HL-60/S4 treated with retinoic acid at 250 ng/mL for 4 days and 3 days (cell line): ENCODE results near the gene MYO18B.

ENCODE experiments used
- in situ Hi-C: fragments of 300-500 bp; cut with MboI; formaldehyde crosslinking; loops from 2 replicates; pipeline ENCODE4 v1.7.0; 2022; ENCODE audit warnings: low sequenced_read_pairs

MYO18B gene

DNA sequence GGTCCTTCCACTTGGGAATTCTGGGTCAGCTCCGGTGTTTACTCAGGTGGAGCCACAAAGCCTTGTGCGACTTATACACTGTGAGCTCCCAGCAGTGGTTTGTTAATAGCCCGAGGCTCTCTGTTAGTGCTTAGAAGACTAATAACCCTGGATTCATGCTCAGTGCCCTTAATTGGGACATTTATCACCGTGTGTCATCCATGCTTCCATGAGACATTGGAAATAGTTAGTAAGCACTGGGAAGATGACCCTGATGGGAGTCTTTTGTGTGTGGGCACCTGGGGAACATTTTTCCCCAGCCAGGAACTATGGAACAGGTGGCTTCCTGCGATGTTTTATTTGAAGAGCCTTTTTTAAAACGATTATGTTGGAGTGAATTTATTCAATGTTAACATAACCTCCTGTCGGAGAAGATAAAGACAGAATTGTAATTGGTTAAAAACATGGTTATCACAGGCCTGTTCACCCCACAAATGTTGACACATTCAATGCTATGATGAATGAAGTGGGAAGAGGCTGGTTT lies 188.9 kb downstream of the MYO18B start:
- in situ Hi-C loops, result no loop called here

DNA sequence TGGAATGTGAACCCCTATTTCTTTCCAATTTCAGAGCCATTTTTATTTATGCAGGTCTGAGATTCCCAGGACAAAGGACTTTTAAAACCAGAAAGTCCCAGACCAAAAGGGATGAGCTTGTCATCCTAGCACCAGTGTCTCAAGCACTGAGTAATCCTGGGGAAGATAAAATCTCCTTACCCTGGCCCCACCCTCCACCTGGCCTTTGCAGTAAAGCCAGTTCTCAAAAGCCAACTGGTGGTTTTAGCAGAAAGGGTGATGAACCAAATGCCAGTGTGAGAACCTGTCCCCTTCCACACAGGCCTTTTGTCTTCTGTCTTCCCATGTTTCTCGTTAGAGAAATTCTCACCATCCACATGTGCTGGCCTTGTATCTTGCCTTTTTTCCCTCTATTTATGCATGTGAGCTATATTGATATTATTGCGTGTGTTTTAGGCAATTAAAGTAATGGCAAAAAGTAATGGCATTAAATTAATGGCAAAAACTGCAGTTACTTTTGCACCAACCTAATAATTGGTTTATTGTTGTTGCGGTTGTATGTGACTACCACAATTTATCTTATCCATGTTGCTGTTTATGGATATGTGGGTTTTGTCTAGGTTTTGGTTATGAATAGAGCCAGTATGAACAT lies 191.3 kb downstream of the MYO18B start:
- in situ Hi-C loops, result no loop called here

DNA sequence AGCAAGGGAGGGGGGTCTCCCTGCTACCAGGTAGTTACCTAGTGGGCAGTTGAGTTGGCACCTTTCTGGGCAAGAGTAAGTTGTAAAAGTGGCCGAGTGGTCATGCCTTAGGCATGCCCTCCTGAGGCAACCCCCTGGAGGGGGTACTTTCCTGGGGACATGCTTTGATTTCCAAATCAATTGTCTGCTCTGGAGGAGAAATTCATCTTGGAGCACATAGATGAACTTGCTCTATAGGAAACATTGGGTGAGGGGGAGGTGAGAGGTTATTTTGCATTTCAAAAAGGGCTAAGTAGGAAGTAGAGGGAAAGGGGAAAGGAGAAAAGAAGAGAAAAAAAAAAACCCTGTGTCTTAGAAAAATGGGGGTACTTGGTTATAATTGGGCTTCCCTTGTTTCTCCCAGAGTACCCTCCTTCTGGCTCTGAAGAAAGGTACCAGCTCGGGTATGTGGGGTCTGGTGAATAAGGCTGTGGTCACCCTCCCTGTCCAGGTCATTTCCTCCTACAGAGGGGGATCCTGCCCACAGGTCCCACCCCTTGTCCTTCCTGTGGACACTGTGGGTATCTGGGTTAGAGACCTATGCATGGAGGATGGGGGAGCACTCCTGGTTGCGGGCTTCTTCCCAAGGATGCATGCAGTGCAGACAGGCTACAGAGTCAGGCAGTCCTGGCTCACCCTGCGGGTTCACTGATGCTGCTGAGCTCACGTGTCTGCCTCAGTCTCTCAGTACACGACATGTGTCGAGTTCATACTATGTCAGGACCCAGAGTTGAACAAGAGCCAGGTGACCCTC lies 193.5 kb downstream of the MYO18B start:
- in situ Hi-C loops, result no loop called here

- in situ Hi-C loops, result no loop called here
These were observed 196.2 kb downstream of the MYO18B start for GRCh38 chr22:25938151-25938550.

DNA sequence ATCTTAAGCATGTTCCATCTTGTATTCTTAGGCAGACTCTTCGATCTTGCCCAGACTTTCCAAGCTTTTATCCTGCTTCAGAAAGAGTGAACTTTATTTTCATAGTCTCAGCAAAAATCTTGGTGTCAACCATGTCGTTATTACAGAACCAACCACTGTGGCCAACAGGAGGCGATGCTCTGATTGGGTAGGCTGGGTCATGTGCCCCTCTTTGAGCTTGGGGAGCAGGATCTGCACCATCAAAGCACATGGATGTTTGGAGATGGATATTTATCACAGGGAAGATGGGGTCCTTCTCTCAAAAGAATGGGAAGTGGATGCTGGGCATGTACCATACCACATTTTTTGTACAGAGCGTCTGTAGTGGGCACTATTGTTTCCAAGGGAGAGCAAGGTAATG lies 197.4 kb downstream of the MYO18B start:
- in situ Hi-C loops, result no loop called here

- in situ Hi-C loops, result no loop called here
These were observed 198.5 kb downstream of the MYO18B start for GRCh38 chr22:25940479-25940878.

DNA sequence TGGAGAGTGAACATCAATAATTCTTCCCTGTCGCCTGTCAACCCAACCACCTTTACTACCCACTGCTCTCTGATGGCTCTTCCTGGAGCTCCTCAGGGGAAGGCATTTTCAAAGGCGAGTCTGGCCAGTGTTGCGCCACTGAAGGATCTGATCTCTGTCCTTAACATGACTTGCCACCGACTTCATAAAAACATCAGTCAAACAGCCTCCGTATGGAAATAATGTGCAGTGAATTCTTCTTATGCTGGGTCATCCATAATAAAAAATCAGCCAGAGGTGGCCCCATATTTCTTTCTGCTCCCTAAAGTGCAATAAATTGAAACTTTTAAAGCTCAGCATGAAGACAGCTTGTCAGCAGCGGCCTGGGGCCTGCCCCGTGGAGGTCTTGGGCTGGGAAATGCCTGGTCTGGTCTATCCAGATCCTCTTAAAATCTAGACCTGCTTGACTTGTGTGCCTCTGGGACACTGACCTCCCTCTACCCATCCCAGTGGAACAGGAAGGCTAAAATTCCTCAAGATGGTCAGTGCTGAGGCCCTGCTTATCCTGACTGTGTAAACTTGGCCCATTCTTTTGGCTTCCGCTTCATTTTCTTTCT lies 199.5 kb downstream of the MYO18B start:
- in situ Hi-C loops, result no loop called here

- in situ Hi-C loops, result no loop called here
These were observed 200.3 kb downstream of the MYO18B start for GRCh38 chr22:25942115-25942855.

- in situ Hi-C loops, result no loop called here
These were observed 200.9 kb downstream of the MYO18B start for GRCh38 chr22:25942856-25943411.

- in situ Hi-C loops, result no loop called here
These were observed 208.1 kb downstream of the MYO18B start for GRCh38 chr22:25950111-25950510.

GRCh38 chr22:25953276-25953675 lies 211.3 kb downstream of the MYO18B start:
- in situ Hi-C loops, result no loop called here

DNA sequence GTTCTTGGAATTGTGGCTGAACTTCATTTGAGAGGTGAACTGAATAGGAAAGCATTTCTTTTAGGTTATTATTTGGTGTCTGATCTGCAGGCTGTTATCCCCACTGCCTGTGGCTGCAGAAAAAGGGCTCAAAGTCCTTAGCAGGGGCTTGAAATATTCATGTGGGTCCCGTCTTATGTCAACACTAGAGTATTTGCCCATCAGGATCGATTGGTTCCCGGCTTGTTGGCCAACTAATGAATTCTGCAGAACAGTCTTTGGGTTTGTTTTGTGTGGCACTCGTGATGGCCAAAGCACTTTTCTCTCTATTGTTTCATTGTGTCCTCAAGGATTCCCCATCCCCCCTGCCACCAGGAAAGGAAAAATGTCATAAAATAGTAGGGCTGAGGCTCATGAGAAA lies 211.9 kb downstream of the MYO18B start:
- in situ Hi-C loops, result no loop called here

DNA sequence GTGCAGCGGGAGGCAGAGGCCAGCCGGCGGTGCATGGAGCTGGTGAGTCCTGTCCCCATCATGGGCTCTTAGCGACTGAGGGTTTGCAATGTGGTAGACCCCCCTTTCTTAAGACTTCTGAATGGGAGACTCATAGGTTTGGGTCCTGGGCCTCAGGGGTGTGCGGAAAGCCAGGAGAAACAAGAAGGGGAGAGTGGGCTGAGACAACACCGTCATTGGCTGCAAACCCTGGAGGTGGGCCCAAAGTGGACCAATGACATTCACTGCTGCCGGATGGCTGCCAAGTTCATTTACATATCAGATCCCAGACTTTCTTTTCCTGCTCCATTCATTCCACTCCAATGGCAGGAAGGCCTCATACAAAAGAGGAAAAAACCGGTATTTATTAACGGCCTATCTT lies 213.3 kb downstream of the MYO18B start:
- in situ Hi-C loops, result no loop called here

- in situ Hi-C loops, result no loop called here
These were observed 214.8 kb downstream of the MYO18B start for GRCh38 chr22:25956801-25957200.

GRCh38 chr22:25959818-25960774 lies 218.1 kb downstream of the MYO18B start:
- in situ Hi-C loops, result no loop called here

GRCh38 chr22:25961699-25962098 lies 219.7 kb downstream of the MYO18B start:
- in situ Hi-C loops, result no loop called here

DNA sequence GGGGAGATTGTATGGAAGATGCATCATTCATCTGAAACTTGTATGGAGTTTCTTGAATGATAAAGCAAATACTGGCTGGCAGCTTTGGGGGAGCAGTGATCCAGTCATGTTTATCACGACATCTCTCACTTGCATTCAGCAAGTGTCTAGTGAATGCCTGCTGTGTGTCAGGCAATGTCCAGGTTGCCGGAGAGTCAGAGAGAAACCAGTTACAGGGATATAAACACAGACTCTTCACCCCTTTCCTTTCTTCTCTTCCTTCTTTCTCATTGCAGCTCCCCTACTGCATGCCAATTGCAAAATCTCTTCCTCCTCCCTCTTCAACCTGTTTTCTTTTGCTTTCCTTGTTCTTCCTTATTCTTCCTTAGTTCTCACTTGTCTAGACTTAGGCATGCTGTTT lies 220.7 kb downstream of the MYO18B start:
- in situ Hi-C loops, result no loop called here

- in situ Hi-C loops, result no loop called here
These were observed 223.2 kb downstream of the MYO18B start for GRCh38 chr22:25964961-25965730.

- in situ Hi-C loops, result no loop called here
These were observed 224.5 kb downstream of the MYO18B start for GRCh38 chr22:25966448-25966913.
